Gastroesophageal sphincter (tissue), 4 donors: Measurements from ENCODE around the gene KLF2. TPM values are rescaled to one million over a fixed set of nuclear protein-coding genes. Genes with fewer than 3 reads are reported as not detected.
"Not testable (repeated sequence)": the region's sequence is repeated elsewhere in the genome, so short reads cannot be mapped to it uniquely, and the experiment has no call there.

Experiments
- ATAC-seq: fragments of 150-250 bp; one replicate; pipeline ENCODE4 v1.9.1; 2016; ENCODE audit warnings: mild to moderate bottlenecking, moderate library complexity
- H3K27ac ChIP-seq, 4 donors: fragments of 200-600 bp; sonication (generic) in 3 of 4; 1 replicate in 3 of 4; 2 replicates in 1 of 4; pipeline ENCODE4 v1.5.1; 2016 to 2019
- H3K27me3 ChIP-seq: fragments of 200-600 bp; sonication (generic); one replicate; pipeline ENCODE4 v1.5.1; 2019
- H3K36me3 ChIP-seq, 2 donors: fragments of 200-600 bp; sonication (generic); one replicate each; pipeline ENCODE4 v1.5.1; 2019; ENCODE audit warnings: control low read depth in 1 of 2
- H3K4me1 ChIP-seq, 3 donors: fragments of 200-600 bp; sonication (generic); 1 replicate in 2 of 3; 2 replicates in 1 of 3; pipeline ENCODE4 v1.5.1; 2016 to 2019; ENCODE audit warnings: control low read depth in 2 of 3
- H3K4me3 ChIP-seq, 2 donors: fragments of 200-600 bp; sonication (generic); one replicate each; pipeline ENCODE4 v1.5.1; 2019; ENCODE audit warnings: mild to moderate bottlenecking in 1 of 2, moderate library complexity in 1 of 2
- H3K9me3 ChIP-seq, 3 donors: fragments of 200-600 bp; sonication (generic); one replicate each; pipeline ENCODE4 v1.5.1; 2017 to 2019; ENCODE audit warnings: control low read depth in 2 of 3
- CTCF ChIP-seq, 4 experiments: fragments of 200-600 bp in 2 of 4; fragments of 450-650 bp in 2 of 4; sonication (generic) in 1 of 4; IDR thresholded peaks; one replicate each; pipeline ENCODE4 v1.5.1; 2017 to 2019; ENCODE audit warnings: antibody characterized with exemption in 4 of 4, mild to moderate bottlenecking in 2 of 4, moderate library complexity in 2 of 4
- EP300 ChIP-seq: sonication (generic); formaldehyde crosslinking; IDR thresholded peaks from one replicate; pipeline ENCODE4 v1.6.1; 2017; ENCODE audit warnings: antibody characterized with exemption, mild to moderate bottlenecking
- POLR2A ChIP-seq, 2 donors: fragments of 450-650 bp; IDR thresholded peaks; one replicate each; pipeline ENCODE4 v1.6.1; 2017; ENCODE audit warnings: antibody characterized with exemption in 2 of 2, mild to moderate bottlenecking in 2 of 2, moderate library complexity in 1 of 2
- POLR2AphosphoS5 ChIP-seq: sonication (generic); formaldehyde crosslinking; IDR thresholded peaks from one replicate; pipeline ENCODE4 v1.6.1; 2017; ENCODE audit warnings: antibody characterized with exemption
- WGBS, 2 donors: methylation state at CpG; one replicate each; pipeline ENCODE4 v1.1.5; 2018; ENCODE audit warnings: low coverage in 1 of 2; 5-methylcytosine and 5-hydroxymethylcytosine counted together
- total RNA-seq, 4 donors: library from RNA; depleted of rRNA; stranded (reverse); fragments of >200 nt; gene quantifications; one replicate each; pipeline ENCODE4 v1.1.0, GENCODE V29; 2016

Gene KLF2
- 10 to 100 TPM; 29.4 to 40.0 (median 34.9) TPM for total RNA-seq

DNA sequence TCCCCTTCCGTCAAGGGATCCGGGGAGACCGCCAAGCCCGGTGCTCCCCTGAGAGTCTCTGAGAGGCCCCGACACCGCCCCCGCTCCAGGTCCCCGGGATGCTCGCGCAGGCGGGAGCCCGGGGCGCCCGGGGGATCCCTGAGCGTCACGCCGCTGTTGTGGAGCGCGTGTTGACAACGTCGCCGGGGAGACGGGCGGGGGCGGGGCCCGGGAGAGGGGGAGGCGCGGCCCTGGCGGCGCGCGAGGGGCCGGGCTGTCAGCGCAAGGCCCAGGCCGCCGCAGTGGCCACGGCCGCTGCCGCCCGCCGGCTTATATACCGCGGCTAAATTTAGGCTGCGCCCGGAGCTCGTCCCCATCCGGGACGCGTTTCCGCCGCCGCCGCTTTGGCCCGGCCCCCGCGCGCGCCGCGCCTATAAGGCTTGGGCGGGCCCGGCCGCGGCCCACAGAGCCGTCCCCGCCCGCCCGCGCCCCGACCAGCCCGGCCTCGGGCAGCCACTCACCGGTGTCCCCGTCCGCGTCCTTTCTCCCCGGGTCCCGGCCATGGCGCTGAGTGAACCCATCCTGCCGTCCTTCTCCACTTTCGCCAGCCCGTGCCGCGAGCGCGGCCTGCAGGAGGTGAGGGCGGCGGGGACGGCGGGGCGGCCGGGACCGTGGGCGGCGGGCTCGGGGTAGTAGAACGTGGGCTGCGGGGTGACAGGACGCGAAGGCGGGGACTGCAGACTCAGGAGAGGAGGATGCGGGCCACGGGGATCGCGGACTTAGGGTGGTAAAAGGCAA is at the start of gene KLF2:
Gene KLF2, plus strand, starts transcription at position 443 of the 777 bp plus-strand sequence. Its CDS starts 98 bp downstream, at position 541.
- peak; percentile 78 for ATAC-seq
- no CpG with 5 or more reads among the region's 105 CpGs for WGBS, 2 donors
- H3K4me1 ChIP-seq = peaks cover 0 to 48% (median 19%) of the 10 kb centered on the region in 3 donors
- peaks cover 0 to 22% of the 10 kb centered on the region in 2 donors for H3K36me3 ChIP-seq
- H3K9me3 ChIP-seq = no peaks in the 10 kb centered on the region
- H3K4me3 ChIP-seq = peak within 1 kb of the TSS; percentile 72 to 78
- TF ChIP-seq EP300 (peak; percentile 9), POLR2A (IDR thresholded peaks at IDR 0.05) (peak; percentile 98 to 99), CTCF (IDR thresholded peaks at IDR 0.05) (no peak), POLR2AphosphoS5 (peak; percentile 99)
- H3K27ac ChIP-seq = peak within 1 kb of the TSS; percentile 94 to 98 (median 94)
- H3K27me3 ChIP-seq = no peaks in the 10 kb centered on the region

DNA sequence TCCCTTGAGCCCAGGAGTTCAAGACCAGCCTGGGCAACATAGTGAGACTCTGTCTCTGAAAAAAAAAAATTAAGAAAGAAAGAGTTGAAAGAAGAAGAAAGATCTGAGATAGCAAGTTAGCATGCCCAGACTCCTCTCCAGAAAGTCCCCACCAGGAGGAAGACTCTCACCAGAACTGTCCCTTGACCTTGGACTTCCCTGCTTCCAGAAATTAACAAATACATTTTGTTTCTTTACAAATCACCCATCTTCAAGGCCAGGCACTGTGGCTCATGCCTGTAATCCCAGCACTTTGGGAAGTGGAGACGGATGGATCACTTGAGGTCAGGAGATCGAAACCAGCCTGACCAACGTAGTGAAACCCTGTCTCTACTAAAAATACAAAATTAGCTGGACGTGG is 44.3 kb upstream of the KLF2 start:
- Histone ChIP-seq H3K4me1 (peaks cover 0 to 71% (median 16%) of the 10 kb centered on the region in 3 donors), H3K27me3 (no peaks in the 10 kb centered on the region), H3K9me3 (no peaks in the 10 kb centered on the region), H3K4me3 (no peak overlapping the region), H3K27ac (peak overlapping the region in 2 of 4 donors; percentile 67 to 99), H3K36me3 (no peaks in the 10 kb centered on the region)
- no peak for TF ChIP-seq EP300
- no peak for TF ChIP-seq POLR2A (IDR thresholded peaks at IDR 0.05)
- TF ChIP-seq POLR2AphosphoS5 = no peak
- ATAC-seq = no peak
- 87 to 90% methylated on average over 4 of the region's 4 CpGs for WGBS, 2 donors

- H3K27me3 ChIP-seq = no peaks in the 10 kb centered on the region
- H3K9me3 ChIP-seq = no peaks in the 10 kb centered on the region
- no peak for TF ChIP-seq POLR2AphosphoS5
- no peak for TF ChIP-seq EP300
- TF ChIP-seq POLR2A (IDR thresholded peaks at IDR 0.05) = no peak
- no peak for TF ChIP-seq CTCF (IDR thresholded peaks at IDR 0.05)
- 82 to 94% methylated on average over 3 to 5 of the region's 5 CpGs for WGBS, 2 donors
- H3K27ac ChIP-seq = peak overlapping the region in 3 of 4 donors; percentile 98 to 99 (median 99)
- peaks cover 0 to 84% (median 21%) of the 10 kb centered on the region in 3 donors for H3K4me1 ChIP-seq
- H3K4me3 ChIP-seq = no peak overlapping the region
- no peaks in the 10 kb centered on the region for H3K36me3 ChIP-seq
- no peak for ATAC-seq
These were observed 42.9 kb upstream of the KLF2 start for GRCh38 chr19:16281743-16282142.

GRCh38 chr19:16283210-16284061 is 41.2 kb upstream of the KLF2 start:
- peak; percentile 95 for TF ChIP-seq POLR2A (IDR thresholded peaks at IDR 0.05)
- TF ChIP-seq POLR2AphosphoS5 = peak; percentile 96
- peak; percentile 27 for TF ChIP-seq EP300
- peak in 2 of 4 experiments; percentile 7 to 13 for TF ChIP-seq CTCF (IDR thresholded peaks at IDR 0.05)
- Histone ChIP-seq H3K4me3 (peak overlapping the region in 1 of 2 donors; percentile 42), H3K9me3 (no peaks in the 10 kb centered on the region), H3K27ac (peak overlapping the region; percentile 80 to 99 (median 98)), H3K36me3 (no peaks in the 10 kb centered on the region), H3K4me1 (peaks cover 0 to 92% (median 21%) of the 10 kb centered on the region in 3 donors), H3K27me3 (no peaks in the 10 kb centered on the region)
- peak; percentile 88 for ATAC-seq
- WGBS, 2 donors = 2 to 3% methylated on average over 6 to 13 of the region's 36 CpGs

DNA sequence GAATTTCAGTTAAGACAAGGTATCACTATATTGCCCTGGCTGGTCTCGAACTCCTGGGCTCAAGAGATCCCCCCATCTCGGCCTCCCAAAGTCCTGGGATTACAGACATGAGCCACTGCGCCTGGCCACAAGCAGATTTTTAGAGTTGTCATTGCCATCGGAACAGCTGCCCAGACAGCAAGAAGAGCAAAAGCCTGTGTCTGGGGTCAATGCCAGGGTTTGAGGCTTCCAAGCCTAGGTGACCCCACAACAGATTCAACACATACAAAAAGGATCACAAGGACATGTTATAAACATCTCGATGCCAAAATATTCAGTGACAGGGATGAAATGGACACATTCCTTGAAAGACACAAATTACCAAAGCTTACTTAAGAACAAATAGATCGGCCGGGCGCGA is 40.1 kb upstream of the KLF2 start:
- H3K4me3 ChIP-seq = peak overlapping the region in 1 of 2 donors; percentile 42
- no peak for ATAC-seq
- TF ChIP-seq EP300 (no peak), POLR2AphosphoS5 (no peak), POLR2A (IDR thresholded peaks at IDR 0.05) (no peak), CTCF (IDR thresholded peaks at IDR 0.05) (no peak)
- WGBS, 2 donors = 54 to 83% methylated on average over 5 to 6 of the region's 9 CpGs
- H3K27ac ChIP-seq = peak overlapping the region; percentile 80 to 99 (median 98)
- no peaks in the 10 kb centered on the region for H3K36me3 ChIP-seq
- H3K27me3 ChIP-seq = no peaks in the 10 kb centered on the region
- H3K4me1 ChIP-seq = peaks cover 0 to 85% (median 21%) of the 10 kb centered on the region in 3 donors
- H3K9me3 ChIP-seq = no peaks in the 10 kb centered on the region

GRCh38 chr19:16285079-16285478 is 39.5 kb upstream of the KLF2 start:
- H3K4me1 ChIP-seq = peaks cover 0 to 80% (median 21%) of the 10 kb centered on the region in 3 donors
- H3K27ac ChIP-seq = peak overlapping the region; percentile 80 to 99 (median 98)
- ATAC-seq, H3K9me3 ChIP-seq, H3K36me3 ChIP-seq, H3K4me3 ChIP-seq, H3K27me3 ChIP-seq: not testable (repeated sequence)
- WGBS, 2 donors = 77 to 83% methylated on average over 2 to 3 of the region's 3 CpGs
